ENCODE results near the gene IRX1.

Gene IRX1

GRCh38 chr5:3601911-3602782 is 6.5 kb downstream of the IRX1 start:
- H3K27ac ChIP-seq (ENCODE audit: low read depth, low read length): no peak overlapping the region
- H3K4me3 ChIP-seq (ENCODE audit: low read depth, low read length): peak overlapping the region; percentile 61
- H3K9ac ChIP-seq (ENCODE audit: low read length): peak overlapping the region; percentile 25
- peaks cover 100% of the 10 kb centered on the region for H3K27me3 ChIP-seq (ENCODE audit: control insufficient read depth, insufficient read depth, low read length)
- no peaks in the 10 kb centered on the region for H3K36me3 ChIP-seq (ENCODE audit: control insufficient read depth, insufficient read depth, low read length)
- no peaks in the 10 kb centered on the region for H3K9me3 ChIP-seq (ENCODE audit: control insufficient read depth, insufficient read depth, low read depth, low read length)
- peaks cover 27% of the 10 kb centered on the region for H3K4me1 ChIP-seq (ENCODE audit: control insufficient read depth, insufficient read depth, low read length)

DNA sequence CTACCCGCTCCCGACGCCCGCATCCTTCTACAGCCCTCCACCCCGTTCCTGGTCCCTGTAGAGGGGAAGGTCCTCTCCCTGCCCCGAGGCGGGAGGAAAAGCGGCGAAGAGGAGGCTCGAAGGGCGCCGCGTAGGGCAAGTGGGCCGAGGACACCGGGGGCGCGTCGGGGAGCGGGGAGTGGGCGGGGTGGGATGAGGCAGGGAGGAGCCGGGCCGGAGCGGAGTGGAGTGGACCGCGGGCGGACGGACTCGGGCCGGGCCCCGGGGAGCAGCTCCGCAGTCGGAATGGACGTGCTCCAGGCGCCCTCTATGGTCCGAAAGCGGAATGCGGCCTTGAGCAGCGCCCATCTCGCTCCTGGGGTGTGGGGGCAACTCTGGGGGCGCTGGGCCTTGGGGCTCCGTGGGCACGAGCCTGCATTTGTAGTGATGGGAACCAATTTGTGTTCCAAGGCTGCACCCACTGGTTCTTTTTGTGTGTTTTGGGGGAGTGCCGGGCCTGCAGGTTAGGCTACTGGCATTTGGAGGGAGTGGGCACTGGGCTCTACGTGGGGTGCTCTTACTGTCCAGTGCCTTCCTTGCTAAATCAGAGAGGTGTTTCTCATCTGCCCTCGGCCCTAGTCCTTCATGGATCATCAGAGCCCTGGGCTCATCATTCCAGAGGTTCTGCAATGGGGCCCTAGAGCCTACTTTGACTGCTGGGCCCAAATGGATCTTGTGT is 7.3 kb downstream of the IRX1 start:
- Histone ChIP-seq H3K9me3 (ENCODE audit: control insufficient read depth, insufficient read depth, low read depth, low read length) (no peaks in the 10 kb centered on the region), H3K36me3 (ENCODE audit: control insufficient read depth, insufficient read depth, low read length) (no peaks in the 10 kb centered on the region), H3K4me1 (ENCODE audit: control insufficient read depth, insufficient read depth, low read length) (peaks cover 22% of the 10 kb centered on the region), H3K4me3 (ENCODE audit: low read depth, low read length) (peak overlapping the region; percentile 61), H3K9ac (ENCODE audit: low read length) (no peak overlapping the region), H3K27me3 (ENCODE audit: control insufficient read depth, insufficient read depth, low read length) (peaks cover 99% of the 10 kb centered on the region), H3K27ac (ENCODE audit: low read depth, low read length) (no peak overlapping the region)

- H3K4me1 ChIP-seq (ENCODE audit: control insufficient read depth, insufficient read depth, low read length): peaks cover 8% of the 10 kb centered on the region
- no peaks in the 10 kb centered on the region for H3K9me3 ChIP-seq (ENCODE audit: control insufficient read depth, insufficient read depth, low read depth, low read length)
Measured at GRCh38 chr5:3604501-3604900, 8.9 kb downstream of the IRX1 start.

DNA sequence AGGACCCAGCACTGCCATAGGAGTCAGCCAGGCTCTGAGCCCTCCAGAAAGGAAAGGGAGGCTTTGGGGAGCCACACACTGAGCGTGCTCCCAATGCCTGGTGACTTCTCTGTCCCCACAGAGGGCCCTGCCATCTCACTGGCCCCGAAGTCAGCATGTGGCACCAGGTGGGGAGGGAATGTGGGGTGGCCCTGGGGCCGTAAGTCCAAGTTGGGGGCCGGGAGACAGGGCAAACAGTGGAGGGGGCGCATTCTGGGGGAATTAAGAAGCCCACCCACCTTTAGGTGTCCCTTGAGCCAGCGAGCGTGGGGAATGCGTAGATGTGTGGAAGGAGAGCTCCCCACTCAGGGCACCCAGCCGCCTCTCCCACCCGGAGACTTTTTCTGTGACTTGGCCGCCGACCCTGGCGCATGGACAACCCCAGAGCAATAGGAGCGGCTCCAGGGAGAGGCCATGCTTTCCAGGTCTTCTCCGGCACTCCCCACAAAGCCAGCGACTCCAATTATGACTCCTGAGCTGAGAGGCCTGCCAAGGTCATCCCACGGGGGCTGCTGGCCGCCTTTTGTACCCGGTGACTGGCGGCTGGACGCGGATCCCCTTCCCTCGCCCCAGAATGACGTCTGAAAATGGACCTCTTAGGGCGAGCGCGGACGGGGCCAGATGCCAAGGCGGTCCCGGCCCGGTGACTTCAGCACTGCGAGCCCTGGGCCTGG is 9.8 kb downstream of the IRX1 start:
- no peak overlapping the region; the same call in 1 of the 2 replicates for H3K4me3 ChIP-seq (ENCODE audit: low read depth, low read length)
- peaks cover 12% of the 10 kb centered on the region for H3K4me1 ChIP-seq (ENCODE audit: control insufficient read depth, insufficient read depth, low read length)
- H3K9ac ChIP-seq (ENCODE audit: low read length): no peak overlapping the region
- H3K27me3 ChIP-seq (ENCODE audit: control insufficient read depth, insufficient read depth, low read length): peaks cover 84% of the 10 kb centered on the region
- no peak overlapping the region for H3K27ac ChIP-seq (ENCODE audit: low read depth, low read length)
- no peaks in the 10 kb centered on the region for H3K36me3 ChIP-seq (ENCODE audit: control insufficient read depth, insufficient read depth, low read length)
- H3K9me3 ChIP-seq (ENCODE audit: control insufficient read depth, insufficient read depth, low read depth, low read length): no peaks in the 10 kb centered on the region

More at GRCh38 chr5:3604501-3604900, 8.9 kb downstream of the IRX1 start:
- Histone ChIP-seq H3K4me3 (ENCODE audit: low read depth, low read length) (no peak overlapping the region), H3K27me3 (ENCODE audit: control insufficient read depth, insufficient read depth, low read length) (peaks cover 94% of the 10 kb centered on the region), H3K27ac (ENCODE audit: low read depth, low read length) (no peak overlapping the region), H3K9ac (ENCODE audit: low read length) (no peak overlapping the region), H3K36me3 (ENCODE audit: control insufficient read depth, insufficient read depth, low read length) (no peaks in the 10 kb centered on the region)

GRCh38 chr5:3606121-3606831 is 10.6 kb downstream of the IRX1 start:
- Histone ChIP-seq H3K9ac (ENCODE audit: low read length) (peak overlapping the region; percentile 55), H3K36me3 (ENCODE audit: control insufficient read depth, insufficient read depth, low read length) (no peaks in the 10 kb centered on the region), H3K27me3 (ENCODE audit: control insufficient read depth, insufficient read depth, low read length) (peaks cover 76% of the 10 kb centered on the region), H3K4me1 (ENCODE audit: control insufficient read depth, insufficient read depth, low read length) (peaks cover 10% of the 10 kb centered on the region), H3K9me3 (ENCODE audit: control insufficient read depth, insufficient read depth, low read depth, low read length) (no peaks in the 10 kb centered on the region), H3K4me3 (ENCODE audit: low read depth, low read length) (peak overlapping the region; percentile 59), H3K27ac (ENCODE audit: low read depth, low read length) (no peak overlapping the region)

- Histone ChIP-seq H3K4me1 (ENCODE audit: control insufficient read depth, insufficient read depth, low read length) (peaks cover 5% of the 10 kb centered on the region; the same call in 1 of the 2 replicates), H3K27me3 (ENCODE audit: control insufficient read depth, insufficient read depth, low read length) (peaks cover 62% of the 10 kb centered on the region), H3K4me3 (ENCODE audit: low read depth, low read length) (no peak overlapping the region), H3K9me3 (ENCODE audit: control insufficient read depth, insufficient read depth, low read depth, low read length) (no peaks in the 10 kb centered on the region), H3K9ac (ENCODE audit: low read length) (no peak overlapping the region), H3K27ac (ENCODE audit: low read depth, low read length) (no peak overlapping the region), H3K36me3 (ENCODE audit: control insufficient read depth, insufficient read depth, low read length) (no peaks in the 10 kb centered on the region)
Measured at GRCh38 chr5:3607541-3608181, 12.0 kb downstream of the IRX1 start.

DNA sequence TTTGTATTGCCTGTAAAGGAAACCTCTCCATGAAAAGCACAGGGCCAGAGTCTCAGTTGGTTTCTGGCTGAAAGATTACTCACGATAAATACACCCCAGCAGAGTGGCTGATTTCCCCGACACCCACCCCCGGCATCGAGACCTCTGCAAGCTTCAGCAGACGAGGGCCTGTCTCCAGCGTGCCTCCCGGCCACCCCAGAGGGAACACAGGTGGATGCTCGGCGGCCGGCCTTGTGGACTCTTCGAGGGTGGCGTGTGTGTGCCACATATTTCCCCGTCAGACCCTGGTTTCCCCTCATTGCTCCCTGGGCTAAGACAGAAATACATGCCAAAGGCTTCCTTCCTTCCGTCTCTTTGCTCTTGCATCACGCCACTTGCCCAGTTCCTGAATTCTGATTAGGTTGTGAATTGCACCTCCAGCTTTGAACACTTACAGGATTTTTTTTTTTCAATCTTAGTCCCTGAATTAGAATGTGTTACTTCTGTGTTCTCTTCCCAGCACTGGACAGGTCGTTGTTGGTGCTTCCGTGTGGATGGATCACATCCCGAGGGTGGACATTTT is 13.6 kb downstream of the IRX1 start:
- H3K9ac ChIP-seq (ENCODE audit: low read length): no peak overlapping the region
- no peaks in the 10 kb centered on the region for H3K9me3 ChIP-seq (ENCODE audit: control insufficient read depth, insufficient read depth, low read depth, low read length)
- H3K4me1 ChIP-seq (ENCODE audit: control insufficient read depth, insufficient read depth, low read length): peaks cover 5% of the 10 kb centered on the region; the same call in 1 of the 2 replicates
- H3K27me3 ChIP-seq (ENCODE audit: control insufficient read depth, insufficient read depth, low read length): peaks cover 47% of the 10 kb centered on the region
- H3K27ac ChIP-seq (ENCODE audit: low read depth, low read length): no peak overlapping the region
- H3K36me3 ChIP-seq (ENCODE audit: control insufficient read depth, insufficient read depth, low read length): no peaks in the 10 kb centered on the region
- no peak overlapping the region for H3K4me3 ChIP-seq (ENCODE audit: low read depth, low read length)

DNA sequence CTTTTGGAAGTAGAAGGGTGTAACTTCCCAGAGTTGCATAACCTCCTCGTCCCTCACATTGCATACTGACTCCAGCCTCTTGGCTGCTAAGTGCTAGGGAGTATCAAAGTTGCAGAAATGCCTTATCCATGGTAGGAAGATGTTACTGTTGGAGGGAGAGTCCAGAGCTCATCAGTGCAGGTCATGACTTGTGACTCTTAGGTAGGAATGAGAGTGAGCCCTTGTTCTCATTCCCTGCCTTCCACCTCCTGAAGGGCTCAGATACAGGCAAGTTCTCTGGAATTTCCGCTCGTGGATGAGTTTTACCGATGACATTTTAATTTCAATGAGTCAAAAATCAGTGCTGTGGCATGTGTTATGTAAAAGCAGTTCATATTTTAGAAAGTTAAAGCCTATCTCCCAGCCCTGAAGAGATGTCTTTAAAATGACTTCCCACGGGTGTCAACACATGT is 17.0 kb downstream of the IRX1 start:
- Histone ChIP-seq H3K27me3 (ENCODE audit: control insufficient read depth, insufficient read depth, low read length) (peaks cover 14% of the 10 kb centered on the region), H3K27ac (ENCODE audit: low read depth, low read length) (no peak overlapping the region)

GRCh38 chr5:3613726-3614125 is 18.1 kb downstream of the IRX1 start:
- H3K9me3 ChIP-seq (ENCODE audit: control insufficient read depth, insufficient read depth, low read depth, low read length): no peaks in the 10 kb centered on the region
- H3K27me3 ChIP-seq (ENCODE audit: control insufficient read depth, insufficient read depth, low read length): peaks cover 4% of the 10 kb centered on the region; the same call in 1 of the 2 replicates
- H3K27ac ChIP-seq (ENCODE audit: low read depth, low read length): no peak overlapping the region
- peaks cover 5% of the 10 kb centered on the region; the same call in 1 of the 2 replicates for H3K4me1 ChIP-seq (ENCODE audit: control insufficient read depth, insufficient read depth, low read length)
- no peaks in the 10 kb centered on the region for H3K36me3 ChIP-seq (ENCODE audit: control insufficient read depth, insufficient read depth, low read length)
- no peak overlapping the region for H3K4me3 ChIP-seq (ENCODE audit: low read depth, low read length)
- H3K9ac ChIP-seq (ENCODE audit: low read length): no peak overlapping the region

More for the DNA sequence above, 17.0 kb downstream of the IRX1 start:
- Histone ChIP-seq H3K9me3 (ENCODE audit: control insufficient read depth, insufficient read depth, low read depth, low read length) (no peaks in the 10 kb centered on the region), H3K4me3 (ENCODE audit: low read depth, low read length) (no peak overlapping the region), H3K4me1 (ENCODE audit: control insufficient read depth, insufficient read depth, low read length) (peaks cover 5% of the 10 kb centered on the region; the same call in 1 of the 2 replicates), H3K36me3 (ENCODE audit: control insufficient read depth, insufficient read depth, low read length) (no peaks in the 10 kb centered on the region), H3K9ac (ENCODE audit: low read length) (no peak overlapping the region)

GRCh38 chr5:3615217-3615616 is 19.6 kb downstream of the IRX1 start:
- Histone ChIP-seq H3K9me3 (ENCODE audit: control insufficient read depth, insufficient read depth, low read depth, low read length) (no peaks in the 10 kb centered on the region), H3K4me3 (ENCODE audit: low read depth, low read length) (no peak overlapping the region), H3K27ac (ENCODE audit: low read depth, low read length) (no peak overlapping the region), H3K36me3 (ENCODE audit: control insufficient read depth, insufficient read depth, low read length) (no peaks in the 10 kb centered on the region), H3K4me1 (ENCODE audit: control insufficient read depth, insufficient read depth, low read length) (peaks cover 3% of the 10 kb centered on the region; the same call in 1 of the 2 replicates), H3K9ac (ENCODE audit: low read length) (no peak overlapping the region), H3K27me3 (ENCODE audit: control insufficient read depth, insufficient read depth, low read length) (no peaks in the 10 kb centered on the region)
